Right lobe of liver (tissue), 4 donors: ENCODE measurements around the gene TDRD10.

ENCODE experiments used
- CTCF ChIP-seq, 4 donors: fragments of 200-600 bp in 3 of 4; fragments of 450-650 bp in 1 of 4; IDR thresholded peaks; one replicate each; pipeline versions ENCODE4 v1.5.1 to v1.8.0; 2016 to 2022; ENCODE audit warnings: antibody characterized with exemption in 4 of 4, mild to moderate bottlenecking in 2 of 4
- POLR2A ChIP-seq: fragments of 450-650 bp; IDR thresholded peaks from one replicate; pipeline ENCODE4 v1.6.1; 2017; ENCODE audit warnings: antibody characterized with exemption, mild to moderate bottlenecking
- donor health status: DM: no; HTN: no; CAD: no.
- donor health status: DM: no; HTN: no; CAD: no.
- donor health status: DM: no; HTN: yes; CAD: no.

- TF ChIP-seq POLR2A (no peak), CTCF (IDR thresholded peaks at IDR 0.05) (no peak)
Observed at GRCh38 chr1:154497026-154497806, 4.8 kb upstream of the TDRD10 start.
